ENCODE measurements around the gene KIAA1328.

DNA sequence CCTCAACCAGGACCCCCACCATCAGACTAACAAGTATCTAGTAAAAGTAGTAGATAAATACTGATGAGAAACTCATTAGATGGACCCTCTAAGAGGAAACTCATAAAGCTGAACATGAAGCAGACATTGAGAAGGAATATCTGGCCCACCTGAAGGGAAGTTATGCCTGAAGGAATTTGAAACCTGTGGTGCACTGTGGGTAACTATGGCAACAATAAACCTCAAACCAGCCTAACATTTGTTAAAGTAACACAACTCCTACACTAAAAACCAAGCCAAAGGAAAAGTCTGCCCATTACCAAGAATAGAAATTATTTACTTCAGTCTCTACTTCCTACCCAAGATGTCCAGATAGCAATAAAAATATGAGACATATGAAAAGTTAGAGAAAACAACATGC is 43.4 kb downstream of the KIAA1328 start:
- TF ChIP-seq CTCF (IDR thresholded peaks at IDR 0.05) (no peak), SIN3A (IDR thresholded peaks at IDR 0.05; ENCODE audit: borderline replicate concordance, low read depth, low read length) (no peak), TAF1 (IDR thresholded peaks at IDR 0.05; ENCODE audit: borderline replicate concordance, low read depth, low read length) (no peak), USF2 (IDR thresholded peaks at IDR 0.05; ENCODE audit: borderline replicate concordance, low read depth, low read length) (no peak), PBX3 (IDR thresholded peaks at IDR 0.05) (no peak), EP300 (IDR thresholded peaks at IDR 0.05; ENCODE audit: borderline replicate concordance in 1 of 2, low read depth in 1 of 2, low read length in 1 of 2) (no peak), CHD2 (IDR thresholded peaks at IDR 0.05; ENCODE audit: low read length, partially characterized antibody) (no peak)

Measured in SK-N-SH (cell line).